H7 (cell line): Measurements from ENCODE around the gene PEMT. TPM values are rescaled to one million over a fixed set of nuclear protein-coding genes. Genes with fewer than 3 reads are reported as not detected.

Experiments
- DNase-seq: peaks from one replicate; pipeline ENCODE4 v3.0.0; 2012
- H3K27me3 ChIP-seq: 2 replicates; pipeline ENCODE4 v1.6.0; 2011; ENCODE audit warnings: mild to moderate bottlenecking, low read length; ENCODE audit not compliant: control insufficient read depth, insufficient read depth
- H3K36me3 ChIP-seq: replicated peaks from 2 replicates; pipeline ENCODE4 v1.5.1; 2011; ENCODE audit warnings: low read length; ENCODE audit not compliant: control insufficient read depth, insufficient read depth
- H3K4me3 ChIP-seq: 2 replicates; pipeline ENCODE4 v1.5.1; 2011; ENCODE audit warnings: low read depth, mild to moderate bottlenecking, control low read depth, low read length, moderate library complexity; ENCODE audit not compliant: insufficient read depth
- total RNA-seq: library from RNA; depleted of rRNA; stranded (reverse); fragments of >200 nt; shearing (Covaris generic); gene quantifications from 2 replicates; pipeline ENCODE4 v1.2.3, GENCODE V29; 2014

Gene PEMT
- total RNA-seq, 1 experiment from 2014 or later = 99.1 TPM

DNA sequence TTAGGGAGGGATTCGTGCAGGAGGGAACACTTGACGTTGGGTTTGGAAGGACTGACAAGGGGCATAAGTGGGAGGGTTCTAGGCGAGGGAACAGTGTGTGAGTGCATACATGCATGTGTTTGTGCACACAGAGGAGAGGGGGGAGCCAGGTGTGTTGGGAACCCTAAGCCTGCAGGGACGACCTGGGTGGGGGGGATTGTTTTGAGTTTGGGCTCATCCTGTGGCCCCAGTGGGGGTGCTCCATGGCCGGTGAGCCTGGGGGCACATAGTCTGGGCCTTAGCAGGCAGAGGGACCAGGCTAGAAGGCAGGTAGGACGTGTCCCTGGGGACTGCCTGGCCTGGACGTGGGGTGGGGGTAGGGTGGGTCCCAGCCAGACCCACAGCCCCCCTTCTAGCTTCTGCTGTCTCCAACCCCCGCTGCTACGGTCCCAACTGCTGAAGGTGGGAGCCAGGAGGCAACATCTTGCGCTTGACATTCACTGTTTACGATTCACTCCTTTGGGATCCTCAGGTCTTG lies 83.4 kb downstream of the PEMT start:
- Histone ChIP-seq H3K4me3 (no peak overlapping the region), H3K36me3 (no peaks in the 10 kb centered on the region), H3K27me3 (no peaks in the 10 kb centered on the region)
- DNase-seq = no peak

DNA sequence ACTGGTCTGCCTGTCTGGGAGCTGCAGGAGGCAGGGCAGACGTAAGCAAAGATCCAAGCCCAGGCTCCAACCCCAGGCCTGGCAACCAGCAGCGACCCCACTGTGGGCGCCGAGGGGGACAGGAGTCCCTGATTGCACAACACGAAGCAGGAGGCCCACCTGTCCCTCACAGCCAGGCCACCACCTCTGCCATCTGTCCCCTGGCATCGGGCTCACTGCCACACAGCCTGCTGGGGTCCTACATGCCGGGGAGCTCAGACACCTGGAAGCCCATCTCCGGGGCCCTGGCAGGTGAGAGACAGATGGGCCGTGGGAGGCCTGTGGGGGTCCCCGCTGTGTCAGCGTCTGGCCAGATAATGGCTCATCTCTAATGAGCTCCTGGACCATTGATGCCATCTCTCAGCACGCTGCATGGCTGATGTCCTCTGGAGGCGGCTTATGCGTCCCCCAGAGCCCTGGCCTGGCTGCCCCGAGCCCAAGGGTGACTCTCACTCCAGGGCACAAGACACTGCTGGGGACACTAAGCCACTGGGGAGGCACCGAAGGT lies 84.0 kb downstream of the PEMT start:
- no peak overlapping the region for H3K4me3 ChIP-seq
- no peaks in the 10 kb centered on the region for H3K36me3 ChIP-seq
- DNase-seq = no peak
- H3K27me3 ChIP-seq = no peaks in the 10 kb centered on the region

- no peak for DNase-seq
- H3K27me3 ChIP-seq = no peaks in the 10 kb centered on the region
- no peak overlapping the region for H3K4me3 ChIP-seq
- H3K36me3 ChIP-seq = no peaks in the 10 kb centered on the region
Measured at GRCh38 chr17:17506893-17507464, 84.5 kb downstream of the PEMT start.

DNA sequence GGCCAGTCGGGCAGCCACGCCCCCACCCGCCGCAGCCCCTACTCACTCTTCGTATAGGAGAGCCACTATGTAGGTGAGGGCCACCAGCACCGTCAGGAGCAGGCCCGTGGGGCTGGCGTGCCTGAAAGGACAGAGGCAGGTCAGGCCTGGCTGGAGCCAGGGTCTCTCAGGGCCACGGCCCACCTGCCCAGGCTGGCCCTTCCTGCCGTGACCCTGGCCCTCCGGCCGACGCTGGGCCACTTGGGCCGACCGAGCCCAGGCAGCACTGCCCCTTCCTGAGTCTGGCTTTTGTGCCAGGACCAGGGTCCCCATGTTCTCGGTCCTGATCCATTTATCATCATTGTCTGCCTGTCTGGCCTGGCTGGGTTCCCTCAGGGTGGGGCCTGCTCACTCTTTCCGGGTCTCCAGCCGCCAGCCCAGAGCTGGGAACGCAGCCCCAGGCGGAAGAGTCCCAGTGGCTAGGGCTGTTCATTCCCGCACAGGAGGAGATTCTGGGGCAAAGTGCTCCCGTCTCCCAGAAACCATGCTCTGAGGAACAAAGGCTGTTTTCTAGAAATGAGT lies 85.2 kb downstream of the PEMT start:
- H3K4me3 ChIP-seq = no peak overlapping the region
- H3K27me3 ChIP-seq = no peaks in the 10 kb centered on the region
- DNase-seq = no peak
- no peaks in the 10 kb centered on the region for H3K36me3 ChIP-seq

DNA sequence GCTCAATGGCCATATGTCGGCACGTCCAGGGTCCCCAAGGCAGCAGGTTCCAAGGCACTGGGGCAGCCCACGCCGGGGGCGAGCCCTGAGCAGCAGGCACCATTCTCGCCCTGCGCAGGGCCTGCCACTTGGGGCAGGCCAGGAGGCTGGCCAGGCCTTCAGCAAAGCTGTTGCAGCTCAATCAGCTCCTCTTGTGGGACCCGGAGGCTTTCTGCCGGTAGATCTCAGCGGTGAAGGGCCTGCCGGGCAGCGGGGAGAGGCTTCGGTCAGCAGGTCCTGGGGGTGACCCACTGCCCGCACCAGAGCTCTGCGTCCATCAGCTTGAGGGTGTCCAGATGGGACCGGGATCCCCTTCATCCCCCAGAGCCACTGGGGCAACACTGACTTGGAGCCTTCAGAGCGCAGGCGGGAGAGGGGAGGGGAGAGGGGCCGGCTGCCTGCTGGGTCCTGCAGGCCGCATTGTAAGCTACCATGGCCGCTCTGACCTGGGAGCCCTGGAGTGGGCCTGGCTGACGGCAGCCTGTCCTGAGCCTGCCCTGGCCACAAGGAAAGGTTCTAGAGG lies 85.8 kb downstream of the PEMT start:
- no peaks in the 10 kb centered on the region for H3K36me3 ChIP-seq
- no peak overlapping the region for H3K4me3 ChIP-seq
- peak; percentile 80 for DNase-seq
- no peaks in the 10 kb centered on the region for H3K27me3 ChIP-seq

- DNase-seq = no peak
- H3K36me3 ChIP-seq = no peaks in the 10 kb centered on the region
- no peak overlapping the region for H3K4me3 ChIP-seq
- no peaks in the 10 kb centered on the region for H3K27me3 ChIP-seq
Measured at GRCh38 chr17:17505151-17505550, 86.4 kb downstream of the PEMT start.

GRCh38 chr17:17504341-17505140 lies 87.0 kb downstream of the PEMT start:
- no peak overlapping the region for H3K4me3 ChIP-seq
- H3K27me3 ChIP-seq = no peaks in the 10 kb centered on the region
- no peaks in the 10 kb centered on the region for H3K36me3 ChIP-seq
- DNase-seq = no peak

DNA sequence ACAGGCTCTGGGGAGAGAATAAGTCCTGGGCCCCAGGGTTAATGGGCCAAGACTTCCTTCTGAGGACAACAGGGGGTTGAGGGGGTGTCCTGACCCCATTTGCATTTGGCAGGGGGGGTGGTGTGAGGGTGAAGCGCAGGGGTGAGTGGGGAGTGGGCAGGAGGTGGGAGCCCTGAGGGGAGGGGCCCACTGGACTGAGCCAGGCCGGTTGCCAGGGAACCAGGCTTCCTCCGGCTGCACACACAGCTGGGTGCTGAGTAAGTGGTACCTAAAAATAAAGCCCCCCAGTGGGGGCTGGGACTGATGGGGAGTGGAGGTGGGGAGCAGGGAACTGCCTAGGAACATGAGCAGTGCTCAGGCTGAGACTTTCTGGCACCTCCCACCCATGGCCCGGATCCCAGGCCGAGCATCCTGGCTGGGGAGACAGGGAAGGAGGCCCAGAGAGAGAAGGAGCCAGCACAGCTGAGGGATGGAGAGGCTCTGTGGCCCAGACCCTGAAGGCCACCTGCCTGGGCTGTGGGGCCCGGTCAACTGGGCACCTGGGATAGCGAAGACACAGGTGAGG lies 87.9 kb downstream of the PEMT start:
- DNase-seq = no peak
- Histone ChIP-seq H3K36me3 (no peaks in the 10 kb centered on the region), H3K4me3 (no peak overlapping the region), H3K27me3 (no peaks in the 10 kb centered on the region)

GRCh38 chr17:17502741-17503565 lies 88.6 kb downstream of the PEMT start:
- Histone ChIP-seq H3K27me3 (no peaks in the 10 kb centered on the region), H3K36me3 (no peaks in the 10 kb centered on the region)
- peak; percentile 51 for DNase-seq

GRCh38 chr17:17500999-17501605 lies 90.4 kb downstream of the PEMT start:
- Histone ChIP-seq H3K27me3 (peaks cover under 1% of the 10 kb centered on the region; the same call in 1 of the 2 replicates), H3K4me3 (no peak overlapping the region), H3K36me3 (no peaks in the 10 kb centered on the region)
- DNase-seq = peak; percentile 69

More at GRCh38 chr17:17502741-17503565, 88.6 kb downstream of the PEMT start:
- H3K4me3 ChIP-seq = no peak overlapping the region

DNA sequence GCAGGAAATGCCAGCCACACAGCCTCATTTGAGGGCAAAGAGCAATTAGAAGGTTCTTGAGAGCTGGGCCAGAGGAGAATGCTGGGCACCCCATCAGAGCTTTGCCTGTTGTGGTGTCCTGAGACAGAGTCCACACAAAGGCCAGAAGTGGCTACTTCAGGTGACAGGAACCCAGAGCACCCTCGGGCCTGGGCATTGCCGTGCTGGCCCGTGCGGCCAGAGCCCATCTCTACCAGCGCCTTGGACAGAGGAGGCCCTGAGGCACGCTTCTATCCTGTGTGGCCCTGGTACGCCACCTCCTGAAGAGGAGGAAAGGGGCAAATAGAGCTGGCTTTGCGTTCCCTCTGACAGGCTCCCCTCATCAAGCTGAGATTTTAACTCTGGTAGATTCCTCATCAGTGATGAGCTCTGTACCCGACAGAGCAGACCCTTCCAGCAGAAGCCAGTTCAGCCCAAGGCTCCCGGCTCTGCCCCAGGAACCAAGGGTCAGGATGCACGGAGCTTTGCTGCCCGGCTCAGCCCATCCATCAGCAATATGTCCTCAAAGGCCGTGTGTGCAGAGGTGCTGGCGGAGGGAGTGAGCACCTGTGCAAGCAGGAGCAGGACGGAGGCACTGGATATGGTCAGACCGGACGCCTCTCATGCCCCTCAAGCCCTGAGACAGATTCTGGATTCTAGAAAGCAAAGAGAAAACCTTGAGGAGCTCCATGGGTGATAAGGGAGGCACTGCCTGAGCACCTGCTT lies 91.9 kb downstream of the PEMT start:
- no peaks in the 10 kb centered on the region for H3K36me3 ChIP-seq
- H3K4me3 ChIP-seq = no peak overlapping the region
- peaks cover 16% of the 10 kb centered on the region for H3K27me3 ChIP-seq
- DNase-seq = peak; percentile 30

DNA sequence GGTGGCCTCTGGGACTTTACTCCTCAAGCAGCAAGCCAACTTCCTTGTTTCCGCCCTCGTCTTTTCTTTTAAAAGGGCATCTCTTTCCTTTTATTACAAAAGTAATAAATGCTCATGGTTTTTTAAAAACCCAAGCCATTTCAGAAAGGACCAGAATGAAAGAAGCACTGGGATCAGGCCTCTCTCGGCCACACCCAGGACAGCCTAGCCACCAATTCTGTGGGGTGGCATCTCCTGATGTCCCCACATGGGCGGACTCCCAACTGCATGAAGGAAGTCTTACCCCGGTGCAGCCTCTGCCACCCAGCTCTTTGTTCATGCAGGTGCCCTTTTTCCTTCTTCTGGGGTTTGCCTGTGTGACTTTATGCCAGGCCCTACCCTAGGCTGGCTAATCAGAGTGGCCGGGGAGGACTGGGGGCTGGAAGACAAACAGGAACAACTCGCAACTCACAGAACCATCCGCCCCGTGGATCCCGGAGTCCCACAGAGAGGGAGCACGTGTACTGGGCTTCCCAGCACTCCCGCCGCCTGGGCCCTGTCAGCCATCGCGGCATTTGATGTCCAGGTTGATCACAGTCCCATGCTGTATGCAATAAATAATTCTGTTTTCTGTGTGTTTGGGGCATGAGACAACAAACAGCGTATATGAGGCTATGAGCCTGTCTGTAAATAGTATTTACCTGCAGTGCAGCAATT lies 92.8 kb downstream of the PEMT start:
- Histone ChIP-seq H3K4me3 (no peak overlapping the region), H3K27me3 (peaks cover 18% of the 10 kb centered on the region), H3K36me3 (no peaks in the 10 kb centered on the region)
- peak; percentile 45 for DNase-seq
